Adrenal gland (tissue), 5 donors: ENCODE data around the gene SYK.

Source experiments
- POLR2A ChIP-seq, 2 donors: fragments of 450-650 bp; IDR thresholded peaks; one replicate each; pipeline ENCODE4 v1.6.1; 2017; ENCODE audit warnings: antibody characterized with exemption in 2 of 2, mild to moderate bottlenecking in 2 of 2, moderate library complexity in 1 of 2
- TF ChIP-seq, protein P1 (sequence below), 6 experiments: fragments of 450-650 bp in 4 of 6; fragments of 200-600 bp in 2 of 6; sonication (generic) in 1 of 6; IDR thresholded peaks; 1 replicate in 5 of 6; 2 replicates in 1 of 6; pipeline versions ENCODE4 v1.5.1 to v1.8.0; 2016 to 2021; ENCODE audit warnings: antibody characterized with exemption in 6 of 6, mild to moderate bottlenecking in 2 of 6, moderate library complexity in 1 of 6
- donor health status: DM: no; HTN: no; CAD: no.

DNA sequence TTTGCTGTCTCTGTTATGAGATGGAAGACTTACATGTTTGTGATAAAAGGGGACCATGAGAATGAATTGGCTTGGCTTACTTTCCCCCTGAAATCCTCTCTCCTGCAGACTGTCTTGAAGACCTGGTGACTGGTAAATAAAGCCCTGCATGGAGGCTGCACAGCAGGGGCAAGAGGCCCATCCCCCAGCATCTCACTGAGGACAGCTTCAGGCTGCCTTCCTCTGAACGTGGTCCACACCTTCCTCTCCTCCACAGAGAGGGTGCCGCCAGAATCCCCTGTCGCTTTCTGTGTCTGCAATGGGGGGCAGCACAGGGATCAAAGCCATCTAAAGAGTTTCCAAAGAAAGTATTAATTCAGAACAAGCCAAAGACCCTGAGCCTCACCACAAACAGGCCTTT is 94.6 kb downstream of the SYK start:
- no peak for TF ChIP-seq POLR2A (IDR thresholded peaks at IDR 0.05)
- TF ChIP-seq, protein P1, sequence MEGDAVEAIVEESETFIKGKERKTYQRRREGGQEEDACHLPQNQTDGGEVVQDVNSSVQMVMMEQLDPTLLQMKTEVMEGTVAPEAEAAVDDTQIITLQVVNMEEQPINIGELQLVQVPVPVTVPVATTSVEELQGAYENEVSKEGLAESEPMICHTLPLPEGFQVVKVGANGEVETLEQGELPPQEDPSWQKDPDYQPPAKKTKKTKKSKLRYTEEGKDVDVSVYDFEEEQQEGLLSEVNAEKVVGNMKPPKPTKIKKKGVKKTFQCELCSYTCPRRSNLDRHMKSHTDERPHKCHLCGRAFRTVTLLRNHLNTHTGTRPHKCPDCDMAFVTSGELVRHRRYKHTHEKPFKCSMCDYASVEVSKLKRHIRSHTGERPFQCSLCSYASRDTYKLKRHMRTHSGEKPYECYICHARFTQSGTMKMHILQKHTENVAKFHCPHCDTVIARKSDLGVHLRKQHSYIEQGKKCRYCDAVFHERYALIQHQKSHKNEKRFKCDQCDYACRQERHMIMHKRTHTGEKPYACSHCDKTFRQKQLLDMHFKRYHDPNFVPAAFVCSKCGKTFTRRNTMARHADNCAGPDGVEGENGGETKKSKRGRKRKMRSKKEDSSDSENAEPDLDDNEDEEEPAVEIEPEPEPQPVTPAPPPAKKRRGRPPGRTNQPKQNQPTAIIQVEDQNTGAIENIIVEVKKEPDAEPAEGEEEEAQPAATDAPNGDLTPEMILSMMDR (IDR thresholded peaks at IDR 0.05): no peak
